ENCODE results near the gene ZAP70. TPM values are rescaled to one million over a fixed set of nuclear protein-coding genes. Genes with fewer than 3 reads are reported as not detected.
"Not testable (repeated sequence)": the region's sequence is repeated elsewhere in the genome, so short reads cannot be mapped to it uniquely, and the experiment has no call there.

The ZAP70 gene
- total RNA-seq, 1 donor from 2014 or later = 0.13 TPM

DNA sequence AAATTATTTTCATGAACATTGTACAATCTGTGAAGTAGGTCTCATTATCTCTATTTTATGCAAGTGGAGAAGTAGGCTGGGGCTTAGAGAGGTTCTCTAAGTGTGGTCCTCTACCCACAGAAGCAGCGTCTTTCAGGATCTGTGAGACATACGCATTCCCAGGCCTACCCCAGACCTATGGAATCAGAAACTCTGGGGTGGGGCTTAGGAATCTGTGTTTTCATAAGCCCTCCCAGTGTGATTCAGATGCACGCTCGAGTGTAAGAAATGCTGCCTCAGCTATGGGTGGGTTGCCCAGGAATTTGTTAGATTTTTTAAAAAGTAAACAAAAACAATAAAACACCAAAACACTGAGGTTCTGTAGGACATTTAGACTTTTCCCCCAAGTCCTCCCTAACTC lies 14.8 kb upstream of the ZAP70 start:
- DNase-seq (ENCODE audit: low read depth in 2 of 2) = no peak

GRCh38 chr2:97699765-97700444 lies 13.5 kb upstream of the ZAP70 start:
- peak; percentile 33 to 60 for DNase-seq (ENCODE audit: low read depth in 2 of 2)

GRCh38 chr2:97701186-97701585 lies 12.2 kb upstream of the ZAP70 start:
- no peak for DNase-seq (ENCODE audit: low read depth in 2 of 2)

DNA sequence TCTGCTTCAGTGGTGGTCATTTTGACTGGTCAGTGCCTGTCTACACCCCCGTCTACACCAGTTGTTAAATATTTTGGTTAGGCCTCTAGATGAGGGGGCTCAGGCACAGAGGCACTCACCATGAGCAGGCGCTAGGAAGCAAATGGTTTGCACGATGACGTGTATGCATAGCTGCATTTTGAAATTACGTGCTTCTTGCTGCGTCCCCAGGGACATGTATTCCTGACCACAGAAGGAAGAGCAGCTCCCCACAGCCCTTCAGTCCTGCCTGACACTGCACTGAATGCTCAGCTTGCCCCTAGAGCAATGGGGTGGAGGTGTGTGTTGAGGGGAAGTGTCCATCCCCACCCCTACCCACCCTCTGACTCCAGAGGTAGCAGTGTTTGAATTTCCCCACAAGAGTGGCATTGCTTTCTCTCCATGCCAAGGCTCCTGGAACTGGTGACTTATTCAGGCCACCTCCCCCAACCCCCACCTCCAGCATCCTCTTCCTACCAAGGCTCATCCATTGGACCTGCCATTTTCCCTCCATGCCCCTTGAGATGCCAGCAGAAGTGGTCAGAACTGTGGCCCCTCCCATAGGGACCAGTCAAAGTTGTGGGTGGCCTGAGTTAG lies 11.4 kb upstream of the ZAP70 start:
- DNase-seq (ENCODE audit: low read depth in 2 of 2) = no peak

DNA sequence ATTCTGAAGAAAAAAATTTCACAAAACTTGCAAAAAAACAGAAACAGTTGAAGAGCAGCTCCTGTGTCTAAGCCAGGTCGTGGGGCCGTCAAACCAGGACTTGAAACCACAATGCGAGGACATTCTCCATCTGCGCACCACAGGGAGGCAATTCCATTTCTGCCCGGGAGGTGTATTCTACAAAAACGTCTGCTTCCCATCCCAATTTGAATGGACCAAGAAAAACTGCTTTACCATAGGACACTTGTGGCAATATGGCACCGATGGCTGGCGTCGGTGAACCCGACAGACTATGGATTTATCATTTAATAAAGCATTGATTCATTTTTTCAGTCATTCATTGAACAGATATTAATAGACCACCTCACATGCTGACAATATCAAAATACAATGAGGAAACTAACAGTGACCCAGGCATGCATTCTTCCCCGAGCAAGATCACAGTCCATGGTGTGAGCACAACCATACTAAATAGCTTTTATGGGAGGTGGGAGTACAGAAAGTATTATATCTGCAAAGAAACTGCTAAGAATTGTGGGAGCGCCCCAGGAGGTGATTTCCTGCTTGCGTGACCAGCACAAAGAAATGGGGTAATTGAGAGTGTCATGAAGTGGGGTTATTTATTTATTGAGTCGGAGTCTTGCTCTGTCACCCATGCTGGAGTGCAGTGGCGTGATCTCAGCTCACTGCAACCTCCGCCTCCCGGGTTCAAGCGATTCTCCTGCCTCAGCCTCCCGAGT lies 10.5 kb upstream of the ZAP70 start:
- no peak for DNase-seq (ENCODE audit: low read depth in 2 of 2)

- DNase-seq (ENCODE audit: low read depth in 2 of 2) = no peak
These were observed 9.6 kb upstream of the ZAP70 start for GRCh38 chr2:97703741-97704140.

GRCh38 chr2:97704989-97705388 lies 8.4 kb upstream of the ZAP70 start:
- no peak for DNase-seq (ENCODE audit: low read depth in 2 of 2)

DNA sequence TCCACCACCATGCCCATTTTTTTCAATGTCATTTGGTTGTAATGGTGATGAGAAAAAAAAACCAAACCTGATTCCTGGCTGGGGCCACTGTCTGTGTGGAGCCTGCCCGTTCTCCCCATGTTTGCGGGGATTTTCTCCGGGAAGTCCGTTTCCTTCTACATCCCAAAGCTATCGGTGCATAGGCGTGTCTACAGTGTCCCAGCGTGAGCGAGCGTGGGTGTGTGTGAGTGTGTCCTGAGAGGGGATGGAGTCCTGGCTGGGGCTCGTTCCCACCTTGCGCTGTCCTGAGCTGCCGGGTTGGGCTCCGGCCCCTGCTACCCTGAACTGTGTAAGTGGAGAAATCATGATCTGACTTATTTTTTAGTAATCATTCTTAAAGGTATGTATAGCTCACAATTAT lies 7.3 kb upstream of the ZAP70 start:
- DNase-seq (ENCODE audit: low read depth in 2 of 2) = no peak

DNA sequence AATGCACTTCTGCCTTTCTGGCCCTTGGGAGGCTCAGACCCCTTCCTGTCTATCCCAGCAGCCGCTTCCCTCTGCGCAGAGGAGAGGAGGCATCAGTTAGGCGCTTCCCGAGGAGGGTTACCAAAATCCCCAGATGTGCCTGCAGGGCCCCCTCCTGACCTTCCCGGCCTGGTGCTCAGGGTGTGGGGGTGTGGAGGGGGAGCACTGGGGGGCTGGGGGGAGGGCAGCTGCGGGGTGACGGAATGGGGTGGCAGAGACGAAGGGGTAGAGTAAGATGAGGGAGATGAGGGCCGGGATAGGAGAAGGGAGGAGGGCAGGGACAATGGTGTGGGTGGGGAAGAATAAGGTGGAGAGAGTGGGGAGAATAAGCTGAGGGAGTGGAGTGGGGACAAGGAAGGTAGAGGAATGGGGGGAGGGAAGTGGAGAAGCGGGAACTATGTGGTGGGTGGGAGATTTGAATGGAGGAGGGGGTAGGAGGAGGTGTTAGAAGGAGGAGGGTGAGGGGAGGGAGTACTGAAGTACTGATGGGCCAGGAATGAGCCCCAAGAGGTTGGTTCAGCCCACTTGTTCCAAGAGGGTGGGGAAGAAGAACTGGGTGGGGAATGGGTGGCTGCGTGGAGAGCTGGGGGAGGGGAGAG lies 6.5 kb upstream of the ZAP70 start:
- no peak for DNase-seq (ENCODE audit: low read depth in 2 of 2)

GRCh38 chr2:97707362-97708047 lies 5.9 kb upstream of the ZAP70 start:
- DNase-seq (ENCODE audit: low read depth in 2 of 2) = no peak

GRCh38 chr2:97708048-97708380 lies 5.4 kb upstream of the ZAP70 start:
- no peak for DNase-seq (ENCODE audit: low read depth in 2 of 2)

- DNase-seq (ENCODE audit: low read depth in 2 of 2) = no peak
These were observed 4.8 kb upstream of the ZAP70 start for GRCh38 chr2:97708608-97709007.

- no peak for DNase-seq (ENCODE audit: low read depth in 2 of 2)
These were observed 2.0 kb upstream of the ZAP70 start for GRCh38 chr2:97711394-97711711.

GRCh38 chr2:97712175-97712574 lies 1.2 kb upstream of the ZAP70 start:
- not testable (repeated sequence) for DNase-seq (ENCODE audit: low read depth in 2 of 2)

GRCh38 chr2:97712693-97713295 lies 582 bp upstream of the ZAP70 start:
- DNase-seq (ENCODE audit: low read depth in 2 of 2) = no peak

DNA sequence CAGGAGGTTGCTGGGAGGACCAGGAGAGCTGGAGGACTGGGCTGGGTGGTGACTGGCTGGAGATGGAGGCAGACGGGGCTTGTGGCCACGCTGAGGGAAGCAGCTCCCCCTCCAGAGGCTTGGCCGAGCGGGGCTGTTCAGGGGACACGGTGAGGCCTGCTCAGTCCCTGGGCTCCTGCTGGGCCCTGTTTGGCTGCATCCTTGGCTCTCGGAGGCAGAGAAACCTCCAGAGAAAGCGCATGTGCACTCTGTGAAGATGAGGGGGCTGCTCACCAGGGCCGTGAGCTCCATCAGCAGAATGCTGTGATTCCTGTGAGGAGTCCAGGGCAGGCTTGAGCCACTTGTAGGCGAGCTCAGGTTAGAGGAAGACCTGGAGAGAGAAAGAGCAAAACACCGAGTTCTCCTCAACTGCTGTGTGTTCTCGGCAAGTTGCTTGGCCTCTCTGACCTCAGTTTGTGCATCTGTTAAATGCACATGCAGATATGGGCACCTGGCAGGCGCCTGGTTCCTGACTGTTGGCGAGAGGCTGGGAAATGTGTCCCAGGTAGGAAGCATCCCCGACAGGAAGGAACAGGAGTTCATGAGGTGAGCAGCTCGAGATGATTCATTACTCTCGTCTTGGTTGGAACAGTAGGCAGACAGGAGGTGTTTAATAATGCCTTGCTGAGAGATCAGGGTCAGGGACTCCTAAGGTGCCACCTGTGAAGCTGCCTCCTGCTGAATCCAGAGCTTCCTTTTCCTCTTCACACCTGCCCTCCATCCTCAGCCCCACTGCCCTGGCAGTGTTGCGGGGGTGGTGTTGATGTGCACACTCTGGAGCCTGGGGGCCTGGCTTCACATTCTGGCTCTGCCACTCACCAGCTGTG lies 941 bp downstream of the ZAP70 start:
- no peak for DNase-seq (ENCODE audit: low read depth in 2 of 2)

- DNase-seq (ENCODE audit: low read depth in 2 of 2) = no peak
These were observed 1.7 kb downstream of the ZAP70 start for GRCh38 chr2:97714950-97715652.

GRCh38 chr2:97715951-97716694 lies 2.7 kb downstream of the ZAP70 start:
- no peak for DNase-seq (ENCODE audit: low read depth in 2 of 2)
